Fibroblast of pulmonary artery (primary cell): ENCODE measurements around the gene HMG20A.

Experiments
- DNase-seq: peaks from one replicate; pipeline ENCODE4 v3.0.0-alpha.2; 2010; ENCODE audit warnings: low read depth
- H3K4me3 ChIP-seq: replicated peaks from 2 replicates; pipeline ENCODE4 v1.5.1; 2011; ENCODE audit warnings: low read depth, mild to moderate bottlenecking, control low read depth, low read length, moderate library complexity
- TF ChIP-seq, protein P1 (sequence below): IDR thresholded peaks from 2 replicates; pipeline ENCODE4 v1.5.1; 2011; ENCODE audit warnings: mild to moderate bottlenecking, control low read depth, low read length, inconsistent platforms; ENCODE audit errors: missing control alignments

The HMG20A gene

DNA sequence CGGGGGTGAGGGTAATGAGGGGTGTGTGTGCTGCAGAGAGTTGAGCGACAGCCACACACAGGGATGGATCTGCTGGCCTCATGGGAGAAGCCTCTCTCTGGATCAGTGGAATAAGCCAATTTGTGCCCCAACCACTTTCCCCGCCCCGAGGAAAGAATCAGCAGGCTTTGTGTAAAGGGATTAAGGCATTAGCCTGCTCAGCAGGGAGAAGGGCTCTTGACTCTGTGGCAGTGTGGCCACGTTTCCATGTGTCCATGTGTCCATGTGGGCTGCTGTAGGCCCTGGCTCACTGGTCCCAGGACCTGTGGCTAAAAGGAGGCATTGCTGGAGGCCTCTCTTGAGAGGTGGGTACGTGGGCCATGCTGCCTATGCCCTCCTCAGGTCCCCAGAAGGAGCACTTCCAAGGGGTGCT, 104.7 kb downstream of the HMG20A start:
- TF ChIP-seq, protein P1, sequence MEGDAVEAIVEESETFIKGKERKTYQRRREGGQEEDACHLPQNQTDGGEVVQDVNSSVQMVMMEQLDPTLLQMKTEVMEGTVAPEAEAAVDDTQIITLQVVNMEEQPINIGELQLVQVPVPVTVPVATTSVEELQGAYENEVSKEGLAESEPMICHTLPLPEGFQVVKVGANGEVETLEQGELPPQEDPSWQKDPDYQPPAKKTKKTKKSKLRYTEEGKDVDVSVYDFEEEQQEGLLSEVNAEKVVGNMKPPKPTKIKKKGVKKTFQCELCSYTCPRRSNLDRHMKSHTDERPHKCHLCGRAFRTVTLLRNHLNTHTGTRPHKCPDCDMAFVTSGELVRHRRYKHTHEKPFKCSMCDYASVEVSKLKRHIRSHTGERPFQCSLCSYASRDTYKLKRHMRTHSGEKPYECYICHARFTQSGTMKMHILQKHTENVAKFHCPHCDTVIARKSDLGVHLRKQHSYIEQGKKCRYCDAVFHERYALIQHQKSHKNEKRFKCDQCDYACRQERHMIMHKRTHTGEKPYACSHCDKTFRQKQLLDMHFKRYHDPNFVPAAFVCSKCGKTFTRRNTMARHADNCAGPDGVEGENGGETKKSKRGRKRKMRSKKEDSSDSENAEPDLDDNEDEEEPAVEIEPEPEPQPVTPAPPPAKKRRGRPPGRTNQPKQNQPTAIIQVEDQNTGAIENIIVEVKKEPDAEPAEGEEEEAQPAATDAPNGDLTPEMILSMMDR, result no peak
- DNase-seq, result no peak
- no peak overlapping the region for H3K4me3 ChIP-seq

DNA sequence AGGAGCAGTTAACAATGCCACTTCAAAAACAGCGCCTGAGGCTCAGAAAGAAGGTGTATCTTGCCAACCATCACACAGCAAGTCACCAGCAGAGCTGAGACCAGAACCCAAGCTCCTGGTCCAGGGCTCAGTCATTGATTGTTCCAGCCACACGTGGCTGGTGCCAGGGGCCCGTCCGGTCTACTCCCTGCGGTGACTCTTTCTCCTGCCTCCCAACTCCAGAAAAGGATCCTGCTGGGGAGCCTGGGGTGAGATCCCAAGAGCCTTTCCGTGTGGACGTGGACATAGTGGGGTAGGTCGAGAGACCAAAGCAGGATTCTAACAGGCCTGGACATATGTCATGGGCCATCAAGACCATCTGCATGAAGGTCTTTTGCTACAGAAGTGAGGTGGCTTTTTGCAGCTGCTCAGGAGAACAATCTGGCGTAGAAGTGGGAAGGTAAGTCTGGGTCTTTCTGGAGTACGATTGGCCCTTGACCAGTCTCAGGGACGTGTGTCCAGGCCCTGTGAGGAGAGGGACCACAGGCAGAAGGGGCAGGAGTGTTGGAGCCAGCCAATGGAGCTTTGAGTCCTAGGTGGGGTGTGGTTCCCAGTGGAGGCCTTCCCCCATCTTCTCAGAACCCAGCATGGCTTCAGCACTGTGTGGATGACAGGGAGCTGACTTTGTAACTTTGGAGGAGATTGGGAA, 105.4 kb downstream of the HMG20A start:
- DNase-seq, result no peak
- TF ChIP-seq, protein P1, result no peak
- H3K4me3 ChIP-seq, result no peak overlapping the region

DNA sequence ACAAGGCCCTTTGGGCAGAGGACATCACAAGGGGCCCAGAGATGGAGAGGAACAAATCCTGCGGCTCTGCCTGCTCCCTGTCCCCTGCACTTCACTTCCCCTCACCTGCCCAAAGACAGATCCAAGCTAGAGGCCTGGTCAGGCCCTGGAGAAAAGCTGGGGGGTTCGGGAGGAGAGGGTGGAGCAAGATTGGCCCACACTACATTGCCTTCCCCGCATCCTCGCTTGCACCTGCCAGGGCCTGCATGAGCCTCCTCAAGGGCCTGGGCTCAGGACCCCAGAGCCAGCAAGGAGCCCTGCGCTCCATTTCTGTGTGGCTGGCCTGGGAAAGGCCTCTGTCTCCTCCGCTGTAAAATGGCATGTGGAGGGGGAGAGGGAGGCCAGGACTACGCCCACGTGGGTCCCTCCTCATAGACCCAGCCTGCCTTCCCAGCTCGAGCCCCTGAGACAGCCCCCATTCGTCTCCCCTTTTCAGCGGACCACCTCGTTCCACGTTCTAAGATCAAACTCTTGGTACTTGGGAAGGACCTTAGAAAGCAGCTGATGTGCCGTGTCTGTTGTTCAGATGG, 106.0 kb downstream of the HMG20A start:
- no peak for DNase-seq
- TF ChIP-seq, protein P1, result no peak
- H3K4me3 ChIP-seq, result no peak overlapping the region

DNA sequence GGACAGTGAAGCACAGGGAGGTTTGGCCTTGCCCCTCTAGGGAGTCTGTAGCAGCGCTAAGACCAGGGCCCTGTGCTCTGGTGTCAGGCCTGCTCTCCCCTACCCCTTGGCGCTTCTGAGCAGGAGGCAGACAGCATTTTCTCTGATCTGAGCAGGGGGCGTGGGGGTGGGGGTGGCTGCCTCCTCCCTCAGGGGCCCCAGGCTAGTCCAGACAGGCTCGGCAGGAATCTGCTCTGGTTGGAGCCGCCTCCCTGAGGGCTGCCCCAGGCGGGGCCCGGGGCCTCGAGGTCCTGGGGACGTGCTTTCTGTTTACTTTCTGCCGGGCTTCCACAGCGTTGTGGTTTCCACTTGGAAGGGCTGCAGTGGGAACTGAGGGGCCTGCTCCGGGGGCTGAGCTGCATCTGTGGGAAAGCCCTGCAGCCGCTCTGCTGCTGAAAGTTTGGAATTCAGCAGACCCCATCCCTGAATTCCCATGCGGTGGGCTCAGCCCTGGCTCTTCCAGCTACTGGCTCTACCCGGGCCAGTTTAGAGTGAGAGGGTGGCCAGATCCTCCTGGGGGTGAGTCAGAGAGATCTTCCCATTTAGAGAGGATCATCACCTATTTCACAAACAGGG, 106.6 kb downstream of the HMG20A start:
- TF ChIP-seq, protein P1, result no peak
- DNase-seq, result peak; percentile 55
- H3K4me3 ChIP-seq, result no peak overlapping the region

DNA sequence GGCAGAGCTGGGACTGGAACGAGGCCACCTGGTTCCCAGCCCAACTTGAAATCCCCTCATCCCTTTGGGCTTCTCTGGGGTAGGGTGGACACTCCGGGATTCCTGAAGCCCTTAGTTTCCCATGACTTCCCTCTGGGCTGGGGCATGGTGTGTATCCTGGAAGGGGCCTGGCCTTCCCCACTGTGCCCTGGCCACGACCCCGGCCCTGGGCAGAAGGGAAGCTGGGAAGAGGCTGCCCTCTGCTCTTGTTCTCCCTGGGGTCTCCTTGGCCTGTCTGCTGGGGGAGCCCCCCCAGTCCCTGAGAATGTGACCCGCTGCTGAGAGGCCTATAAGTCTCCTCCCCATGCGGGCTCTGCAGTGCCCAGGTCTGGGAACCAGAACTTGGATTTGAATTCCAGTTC, 107.1 kb downstream of the HMG20A start:
- no peak for DNase-seq
- TF ChIP-seq, protein P1, result no peak
- no peak overlapping the region for H3K4me3 ChIP-seq

DNA sequence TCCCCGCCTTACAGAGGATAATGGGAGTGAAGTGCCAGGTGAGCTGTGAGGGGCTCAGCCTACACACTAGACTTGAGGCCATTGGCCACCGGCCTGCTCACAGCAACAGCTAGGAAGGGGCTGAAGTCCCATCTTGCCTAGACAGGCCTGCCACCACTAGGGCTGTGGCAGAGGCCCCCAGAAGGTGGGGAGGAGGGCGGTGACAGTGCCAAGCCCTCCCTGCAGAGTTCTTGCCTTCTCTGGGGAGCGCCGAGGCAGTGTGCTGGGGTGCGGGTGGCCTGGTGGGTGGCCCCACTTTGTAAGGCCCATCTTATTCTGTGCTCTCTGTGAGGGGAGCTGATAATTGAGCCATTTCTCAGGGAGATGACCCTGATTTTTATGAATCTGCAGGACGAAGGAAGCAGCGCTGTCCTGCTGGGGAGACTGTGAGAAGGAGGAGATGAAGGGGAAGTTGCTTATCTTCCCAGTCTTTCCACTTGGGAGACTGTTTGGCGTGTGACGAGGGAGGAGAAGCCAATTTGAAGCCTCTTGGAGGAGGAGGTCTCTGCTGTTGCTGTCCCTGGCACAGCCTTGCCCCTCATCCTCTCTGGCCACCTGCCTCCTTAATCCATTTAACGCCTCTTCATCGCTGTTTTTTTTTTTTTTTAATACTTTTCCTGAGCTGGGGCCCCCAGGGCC, 107.7 kb downstream of the HMG20A start:
- H3K4me3 ChIP-seq, result no peak overlapping the region
- DNase-seq, result no peak
- TF ChIP-seq, protein P1, result no peak
